Measurements from ENCODE around the gene MATN1. TPM values are rescaled to one million over a fixed set of nuclear protein-coding genes. Genes with fewer than 3 reads are reported as not detected.
A peak's percentile ranks its signal among the peaks of the same experiment; 100 is the strongest.

Gene MATN1
- total RNA-seq, 2 experiments from 2014 or later: not detected

DNA sequence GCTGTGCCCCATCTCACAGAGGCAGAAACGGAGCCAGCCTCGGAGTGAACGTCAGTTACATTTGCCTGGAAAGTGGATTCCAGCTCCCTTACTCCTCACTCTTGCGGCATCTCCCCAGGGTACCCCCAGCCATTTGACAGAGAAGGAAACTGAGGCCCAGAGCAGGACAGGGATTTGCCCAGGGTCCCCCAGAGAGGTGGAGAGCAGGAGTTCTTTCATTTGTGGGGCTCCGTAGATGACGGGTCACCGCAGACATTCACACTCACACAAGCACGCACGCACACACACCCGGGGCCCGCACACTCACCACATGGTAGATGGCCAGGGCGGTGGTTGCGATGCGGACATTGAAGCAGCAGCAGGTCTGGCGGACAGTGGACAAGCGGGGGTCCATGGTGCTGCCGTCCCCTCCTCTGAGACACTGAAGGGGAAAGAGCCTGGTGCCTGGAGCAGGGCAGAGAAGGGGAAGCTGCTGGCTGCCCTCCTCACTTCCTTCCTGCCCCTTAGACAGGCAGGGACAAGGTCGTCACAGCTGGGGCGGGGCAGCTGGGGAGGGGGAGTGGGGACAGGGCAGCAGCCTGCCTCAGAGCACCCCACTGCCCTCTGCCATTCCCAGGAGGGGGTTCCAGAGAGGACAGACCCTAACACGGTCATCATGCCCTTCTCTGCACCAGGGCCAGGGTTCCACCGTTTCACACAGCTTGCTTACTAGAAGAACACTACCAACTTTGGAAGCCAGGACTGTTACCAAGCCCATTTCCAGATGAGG is 34.2 kb upstream of the MATN1 start, which contains the start of gene LAPTM5:
Gene LAPTM5 (minus strand): TSS at position 423 of the 769 bp plus-strand sequence. CDS start 29 bp downstream, at position 394.
- Mint-ChIP-seq H3K9me3 (ENCODE audit: insufficient read depth) (no peaks in the 10 kb centered on the region), H3K4me3 (peak within 1 kb of the TSS; percentile 96)

DNA sequence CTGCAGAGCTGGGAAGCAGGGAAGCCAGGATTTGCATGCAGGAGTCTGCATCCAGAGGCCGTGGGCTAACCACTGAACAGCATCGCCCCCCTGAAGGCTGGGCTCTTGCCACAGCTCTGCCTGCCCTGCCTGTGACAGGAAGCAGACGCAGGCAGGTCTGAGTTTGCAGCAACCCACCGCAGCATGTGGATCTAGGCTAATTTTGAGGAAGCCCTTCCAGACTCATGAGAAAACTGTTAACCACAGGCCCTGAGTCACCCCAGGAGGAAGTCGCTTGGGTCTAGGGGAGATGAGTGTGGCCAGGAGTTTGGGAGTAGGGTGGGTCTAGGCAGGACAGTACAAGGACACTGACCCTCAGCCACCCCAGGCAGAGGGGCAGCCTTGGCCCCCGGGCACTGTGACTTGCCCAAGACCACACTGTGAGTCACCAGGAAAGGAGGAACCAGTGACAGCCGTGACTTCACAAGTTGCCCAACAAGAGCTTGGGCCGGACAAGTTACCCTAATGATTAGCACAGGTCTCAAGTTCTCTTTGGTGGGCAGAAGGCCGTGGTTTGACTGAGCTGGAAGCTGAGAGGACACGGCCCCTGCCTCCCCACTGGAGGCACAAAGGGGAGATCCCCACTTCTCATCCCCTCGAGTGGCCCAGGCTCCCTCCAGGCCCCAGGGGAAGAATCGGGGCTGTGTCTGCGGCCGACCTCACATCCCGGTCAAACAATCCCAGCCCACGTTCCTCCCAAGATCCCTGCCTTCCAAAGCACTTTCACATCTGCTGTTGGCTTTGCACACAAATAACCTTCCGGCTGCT is 33.4 kb upstream of the MATN1 start:
- ATAC-seq: peak; percentile 56

More for the DNA sequence above, 34.2 kb upstream of the MATN1 start, which contains the start of gene LAPTM5:
- peaks cover 81% of the 10 kb centered on the region for H3K4me1 Mint-ChIP-seq (ENCODE audit: low read depth)
- CTCF ChIA-PET: interaction anchor here (0.8 to 17.9 kb wide), 12 partner anchors 9 to 171 kb away, joined by 3 to 242 read pairs (median 4); partner anchors contain the start of gene MATN1
- peak; percentile 67 for DNase-seq
- no peaks in the 10 kb centered on the region for H3K27me3 Mint-ChIP-seq (ENCODE audit: low read depth)
- H3K36me3 Mint-ChIP-seq (ENCODE audit: low read depth): peaks cover 41% of the 10 kb centered on the region
- POLR2A ChIA-PET: interaction anchor here (0.6 to 14.0 kb wide), 6 partner anchors 8 to 39 kb away, joined by 3 to 290 read pairs (median 4); no protein-coding TSS in a partner anchor
- H3K27ac Mint-ChIP-seq: peak within 1 kb of the TSS; percentile 96
- peak; percentile 43 for ATAC-seq

DNA sequence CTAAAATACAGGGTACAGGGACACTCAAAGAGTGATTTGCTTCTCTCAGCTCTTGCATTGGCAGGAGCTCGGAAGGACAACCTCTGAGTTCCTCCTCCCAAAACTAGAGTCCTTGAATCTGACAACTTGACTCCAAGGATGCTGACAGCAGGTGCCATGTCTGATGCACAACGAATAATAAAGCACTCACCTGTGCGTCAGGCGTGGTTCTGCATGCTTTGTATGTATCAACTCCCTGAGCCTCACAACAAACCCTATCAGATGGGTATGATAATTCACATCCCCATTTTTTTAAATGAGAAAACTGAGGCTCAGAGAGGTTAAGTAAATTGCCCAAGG is 32.8 kb upstream of the MATN1 start:
- DNase-seq (no peak), ATAC-seq (peak; percentile 3)
- POLR2A ChIA-PET: interaction anchor here (0.9 to 16.2 kb wide), 4 partner anchors 4 to 23 kb away, joined by 3 to 290 read pairs (median 147); partner anchors contain the start of gene LAPTM5
- Mint-ChIP-seq H3K27me3 (ENCODE audit: low read depth) (no peaks in the 10 kb centered on the region), H3K36me3 (ENCODE audit: low read depth) (peaks cover 51% of the 10 kb centered on the region), H3K4me3 (peak overlapping the region; percentile 96), H3K9me3 (ENCODE audit: insufficient read depth) (no peaks in the 10 kb centered on the region), H3K4me1 (ENCODE audit: low read depth) (peaks cover 81% of the 10 kb centered on the region), H3K27ac (peak overlapping the region; percentile 96)
- CTCF ChIA-PET: interaction anchor here (0.9 to 17.9 kb wide), 7 partner anchors 10 to 33 kb away, joined by 3 to 242 read pairs (median 5); partner anchors contain the start of gene MATN1

More for the DNA sequence above, 33.4 kb upstream of the MATN1 start:
- peak overlapping the region; percentile 96 for H3K27ac Mint-ChIP-seq
- H3K27me3 Mint-ChIP-seq (ENCODE audit: low read depth): no peaks in the 10 kb centered on the region
- H3K9me3 Mint-ChIP-seq (ENCODE audit: insufficient read depth): no peaks in the 10 kb centered on the region
- CTCF ChIA-PET: interaction anchor here (0.9 to 17.9 kb wide), 10 partner anchors 9 to 44 kb away, joined by 3 to 242 read pairs (median 4); partner anchors contain the start of gene MATN1
- peaks cover 49% of the 10 kb centered on the region for H3K36me3 Mint-ChIP-seq (ENCODE audit: low read depth)
- POLR2A ChIA-PET: interaction anchor here (0.6 to 14.0 kb wide), 7 partner anchors 9 to 38 kb away, joined by 3 to 290 read pairs (median 4); no protein-coding TSS in a partner anchor
- peaks cover 81% of the 10 kb centered on the region for H3K4me1 Mint-ChIP-seq (ENCODE audit: low read depth)
- peak overlapping the region; percentile 96 for H3K4me3 Mint-ChIP-seq
- DNase-seq: peak; percentile 84

DNA sequence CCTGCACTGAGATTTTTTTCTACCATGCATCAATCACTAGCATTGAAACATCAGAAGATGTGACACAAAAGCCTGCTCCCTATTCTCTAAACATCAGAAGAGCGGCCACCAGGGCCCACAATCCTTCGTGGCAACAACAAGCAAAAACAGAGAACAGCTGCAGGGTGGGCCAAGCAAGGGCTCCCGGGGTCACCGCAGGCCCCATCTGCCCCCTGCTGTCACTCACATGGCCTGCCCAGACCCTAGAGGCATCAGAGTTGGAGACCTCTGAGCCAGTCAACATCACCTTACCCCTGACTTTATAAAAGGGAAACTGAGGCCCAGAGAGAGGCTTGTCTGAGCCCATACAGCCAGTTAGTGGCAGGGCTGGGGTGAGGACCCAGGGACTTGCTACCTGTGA is 32.4 kb upstream of the MATN1 start:
- no peak for DNase-seq
- ChIA-PET CTCF (interaction anchor here (0.9 to 17.9 kb wide), 6 partner anchors 10 to 32 kb away, joined by 3 to 242 read pairs (median 54); partner anchors contain the start of gene MATN1), POLR2A (interaction anchor here (14.0 to 16.2 kb wide), 2 partner anchors 4 to 8 kb away, joined by 290 read pairs; partner anchors contain the start of gene LAPTM5)
- H3K36me3 Mint-ChIP-seq (ENCODE audit: low read depth): peaks cover 53% of the 10 kb centered on the region
- H3K27me3 Mint-ChIP-seq (ENCODE audit: low read depth): no peaks in the 10 kb centered on the region
- H3K4me3 Mint-ChIP-seq: peak overlapping the region; percentile 96
- H3K27ac Mint-ChIP-seq: peak overlapping the region; percentile 96
- no peak for ATAC-seq
- no peaks in the 10 kb centered on the region for H3K9me3 Mint-ChIP-seq (ENCODE audit: insufficient read depth)
- H3K4me1 Mint-ChIP-seq (ENCODE audit: low read depth): peaks cover 81% of the 10 kb centered on the region

DNA sequence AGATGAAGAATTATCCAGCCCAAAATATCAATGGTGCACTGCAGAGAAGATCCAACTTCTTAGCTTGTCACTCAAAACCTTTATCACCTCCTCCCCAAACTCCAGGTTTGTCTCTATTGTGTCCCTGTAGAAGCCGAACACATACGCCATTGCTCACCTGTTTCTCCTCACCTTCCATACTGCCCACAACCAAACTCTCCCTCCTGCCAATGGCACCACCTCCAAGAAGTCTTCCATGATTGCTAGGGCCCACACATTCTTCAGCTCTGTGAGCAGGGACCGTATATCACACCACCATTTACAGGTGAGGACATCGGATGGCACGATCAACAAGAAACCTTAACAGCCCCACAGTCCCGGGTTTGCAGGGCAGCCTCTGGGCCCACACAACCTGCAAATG is 31.9 kb upstream of the MATN1 start:
- no peak for ATAC-seq
- no peaks in the 10 kb centered on the region for H3K9me3 Mint-ChIP-seq (ENCODE audit: insufficient read depth)
- H3K4me3 Mint-ChIP-seq: peak overlapping the region; percentile 96
- CTCF ChIA-PET: interaction anchor here (8.2 to 17.9 kb wide), 3 partner anchors 11 to 32 kb away, joined by 103 to 242 read pairs (median 139); partner anchors contain the start of gene MATN1
- H3K27me3 Mint-ChIP-seq (ENCODE audit: low read depth): no peaks in the 10 kb centered on the region
- peaks cover 53% of the 10 kb centered on the region for H3K36me3 Mint-ChIP-seq (ENCODE audit: low read depth)
- POLR2A ChIA-PET: interaction anchor here (0.5 to 16.2 kb wide), 4 partner anchors 5 to 36 kb away, joined by 3 to 290 read pairs (median 150); partner anchors contain the start of gene LAPTM5
- H3K4me1 Mint-ChIP-seq (ENCODE audit: low read depth): peaks cover 81% of the 10 kb centered on the region
- H3K27ac Mint-ChIP-seq: peak overlapping the region; percentile 96
- DNase-seq: no peak

DNA sequence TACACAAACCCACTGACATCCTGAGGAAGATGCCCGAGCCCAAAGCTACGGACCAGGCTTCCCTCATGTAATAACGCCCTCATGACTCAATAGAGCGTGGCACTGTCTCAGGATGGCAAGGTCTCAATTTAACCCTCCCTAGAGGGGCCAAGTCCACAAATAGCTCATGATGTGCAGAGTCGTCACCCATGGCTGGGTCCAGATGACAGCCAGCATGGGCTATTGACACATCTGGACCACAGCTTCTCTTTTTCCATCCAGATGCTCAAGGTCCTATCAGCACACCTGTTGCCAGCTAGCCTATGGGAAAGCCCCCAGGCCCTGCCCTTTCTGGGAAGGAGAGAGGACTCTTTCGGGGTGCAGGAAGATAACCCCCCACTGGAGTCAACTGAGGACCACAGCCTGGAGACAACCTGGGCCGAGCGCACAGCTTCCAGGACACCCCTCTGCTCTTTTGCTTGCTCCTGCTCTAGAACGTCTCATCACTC is 31.3 kb upstream of the MATN1 start:
- H3K27ac Mint-ChIP-seq: peak overlapping the region; percentile 96
- peaks cover 59% of the 10 kb centered on the region for H3K36me3 Mint-ChIP-seq (ENCODE audit: low read depth)
- DNase-seq: no peak
- ChIA-PET POLR2A (interaction anchor here (0.5 to 16.2 kb wide), 5 partner anchors 5 to 36 kb away, joined by 3 to 290 read pairs (median 10); partner anchors contain the start of gene LAPTM5), CTCF (interaction anchor here (0.7 to 17.9 kb wide), 6 partner anchors 10 to 47 kb away, joined by 3 to 242 read pairs (median 58); partner anchors contain the start of gene MATN1)
- H3K27me3 Mint-ChIP-seq (ENCODE audit: low read depth): no peaks in the 10 kb centered on the region
- peaks cover 81% of the 10 kb centered on the region for H3K4me1 Mint-ChIP-seq (ENCODE audit: low read depth)
- ATAC-seq: no peak
- H3K9me3 Mint-ChIP-seq (ENCODE audit: insufficient read depth): no peaks in the 10 kb centered on the region
- H3K4me3 Mint-ChIP-seq: peak overlapping the region; percentile 96

DNA sequence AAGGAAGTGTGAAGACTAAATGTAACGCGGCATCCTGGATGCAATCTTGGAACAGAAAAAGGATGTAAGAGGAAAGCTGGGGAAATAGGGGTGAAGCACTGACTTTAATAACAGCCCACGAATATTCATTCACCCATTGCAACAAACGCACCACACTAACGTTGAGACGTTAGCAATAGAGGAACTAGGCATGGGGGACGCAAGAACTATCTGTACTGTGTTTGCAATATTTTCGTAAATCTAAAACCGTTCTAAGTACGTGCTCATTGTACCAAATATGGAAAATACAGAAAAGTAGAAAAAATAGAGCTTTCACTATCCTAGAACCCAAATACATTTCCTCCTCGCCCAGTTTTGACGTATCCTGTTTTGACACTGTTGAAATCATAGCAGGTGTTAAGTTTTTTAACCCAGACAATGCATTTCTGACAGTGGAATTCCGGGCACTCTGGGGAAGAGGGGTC is 30.3 kb upstream of the MATN1 start:
- ChIA-PET POLR2A (interaction anchor here (2.5 to 16.2 kb wide), 3 partner anchors 6 to 35 kb away, joined by 10 to 290 read pairs (median 290); partner anchors contain the start of gene LAPTM5), CTCF (interaction anchor here (1.5 to 17.9 kb wide), 3 partner anchors 9 to 30 kb away, joined by 13 to 242 read pairs (median 103); partner anchors contain the start of gene MATN1)
- Mint-ChIP-seq H3K36me3 (ENCODE audit: low read depth) (peaks cover 69% of the 10 kb centered on the region), H3K4me3 (peak overlapping the region; percentile 96), H3K27me3 (ENCODE audit: low read depth) (no peaks in the 10 kb centered on the region), H3K4me1 (ENCODE audit: low read depth) (peaks cover 81% of the 10 kb centered on the region), H3K9me3 (ENCODE audit: insufficient read depth) (no peaks in the 10 kb centered on the region), H3K27ac (peak overlapping the region; percentile 96)
- DNase-seq (no peak), ATAC-seq (no peak)

DNA sequence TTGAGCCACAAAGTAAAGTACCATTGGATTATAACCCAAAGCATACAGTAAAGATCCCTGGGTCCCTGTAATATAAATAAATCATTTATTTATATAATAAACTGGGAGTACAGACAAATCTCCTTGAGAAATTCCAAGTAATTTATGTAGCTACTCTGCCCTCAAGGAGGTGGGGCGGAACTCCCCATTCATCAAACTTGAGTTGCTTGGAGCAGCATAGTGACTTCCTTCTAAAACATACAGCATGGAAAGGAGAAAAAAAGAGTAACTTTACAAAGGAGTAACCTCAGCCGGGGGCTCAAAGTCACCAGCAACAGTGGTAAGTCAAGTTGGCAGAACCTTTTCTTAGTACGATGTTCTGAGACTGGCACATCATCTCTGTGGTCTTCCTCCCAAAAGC is 29.7 kb upstream of the MATN1 start:
- H3K9me3 Mint-ChIP-seq (ENCODE audit: insufficient read depth): no peaks in the 10 kb centered on the region
- no peak for ATAC-seq
- H3K27me3 Mint-ChIP-seq (ENCODE audit: low read depth): no peaks in the 10 kb centered on the region
- peak overlapping the region; percentile 96 for H3K4me3 Mint-ChIP-seq
- peaks cover 75% of the 10 kb centered on the region for H3K36me3 Mint-ChIP-seq (ENCODE audit: low read depth)
- peaks cover 81% of the 10 kb centered on the region for H3K4me1 Mint-ChIP-seq (ENCODE audit: low read depth)
- POLR2A ChIA-PET: interaction anchor here (2.5 to 16.2 kb wide), 3 partner anchors 5 to 34 kb away, joined by 10 to 290 read pairs (median 290); partner anchors contain the start of gene LAPTM5
- no peak for DNase-seq
- H3K27ac Mint-ChIP-seq: peak overlapping the region; percentile 96
- CTCF ChIA-PET: interaction anchor here (1.3 to 17.9 kb wide), 5 partner anchors 8 to 30 kb away, joined by 8 to 242 read pairs (median 18); partner anchors contain the start of gene MATN1

DNA sequence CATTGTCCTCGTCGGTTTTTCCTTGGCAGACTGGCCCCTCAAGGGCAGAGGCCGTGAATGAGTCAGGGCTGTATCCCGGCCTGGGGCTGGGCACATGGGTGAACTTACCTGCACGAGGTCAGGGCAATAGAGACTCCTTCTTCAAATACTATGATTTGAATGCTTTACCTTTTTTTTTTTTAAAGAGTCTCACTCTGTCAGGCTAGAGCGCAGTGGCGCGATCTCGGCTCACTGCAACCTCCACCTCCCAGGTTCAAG is 29.2 kb upstream of the MATN1 start:
- ChIA-PET POLR2A (interaction anchor here (1.1 to 16.2 kb wide), 4 partner anchors 7 to 16 kb away, joined by 3 to 290 read pairs (median 4); partner anchors contain the start of gene LAPTM5), CTCF (interaction anchor here (0.7 to 8.2 kb wide), 5 partner anchors 8 to 33 kb away, joined by 3 to 103 read pairs (median 18); no protein-coding TSS in a partner anchor)
- Mint-ChIP-seq H3K4me1 (ENCODE audit: low read depth) (peaks cover 82% of the 10 kb centered on the region), H3K9me3 (ENCODE audit: insufficient read depth) (no peaks in the 10 kb centered on the region), H3K27ac (peak overlapping the region; percentile 89), H3K36me3 (ENCODE audit: low read depth) (peaks cover 80% of the 10 kb centered on the region), H3K4me3 (peak overlapping the region; percentile 96), H3K27me3 (ENCODE audit: low read depth) (no peaks in the 10 kb centered on the region)
- DNase-seq (no peak), ATAC-seq (no peak)

DNA sequence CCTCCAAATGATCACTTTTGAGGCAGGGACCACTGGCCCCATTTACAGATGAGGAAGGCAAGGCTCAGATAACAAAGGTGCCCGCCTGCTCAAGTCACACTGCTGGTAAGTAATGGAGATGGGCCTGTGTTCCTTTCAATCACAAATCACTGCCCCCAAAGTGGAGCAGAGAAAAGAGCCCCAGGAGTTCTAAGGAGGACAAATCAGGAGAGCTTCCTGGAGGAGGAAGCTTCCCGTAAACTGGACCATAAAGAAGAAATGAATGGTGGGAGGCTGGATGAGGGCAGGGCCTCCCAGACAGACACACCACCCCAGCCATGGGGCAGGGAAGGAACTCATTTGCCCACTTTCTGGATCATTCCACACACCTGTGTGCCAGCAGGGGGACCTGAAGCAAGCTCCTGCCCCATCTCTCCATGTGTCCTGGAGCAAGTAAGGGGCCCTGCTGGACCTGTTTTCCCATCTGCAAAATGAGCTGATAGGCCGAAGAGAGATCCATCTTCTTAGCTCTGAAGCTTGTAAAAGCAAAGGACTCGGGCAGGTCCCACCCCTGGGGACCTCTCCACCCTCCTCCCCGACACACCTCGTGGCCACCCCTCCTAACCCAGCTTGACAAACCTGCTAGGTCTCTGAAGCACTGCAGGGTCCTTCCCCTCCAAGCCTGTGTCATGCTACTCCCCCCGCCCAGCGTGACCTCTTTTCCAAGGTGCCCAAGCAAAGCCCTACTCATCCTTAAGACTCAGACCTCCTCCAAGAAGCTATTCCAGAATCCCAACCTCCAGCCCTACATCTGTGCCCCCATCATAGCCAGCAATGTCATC is 28.7 kb upstream of the MATN1 start:
- Mint-ChIP-seq H3K27me3 (ENCODE audit: low read depth) (no peaks in the 10 kb centered on the region), H3K36me3 (ENCODE audit: low read depth) (peaks cover 82% of the 10 kb centered on the region), H3K4me3 (peak overlapping the region; percentile 96), H3K4me1 (ENCODE audit: low read depth) (peaks cover 84% of the 10 kb centered on the region), H3K27ac (peak overlapping the region; percentile 89), H3K9me3 (ENCODE audit: insufficient read depth) (no peaks in the 10 kb centered on the region)
- ATAC-seq: no peak
- ChIA-PET CTCF (interaction anchor here (0.7 to 8.2 kb wide), 5 partner anchors 8 to 32 kb away, joined by 3 to 103 read pairs (median 18); no protein-coding TSS in a partner anchor), POLR2A (interaction anchor here (1.1 to 16.2 kb wide), 4 partner anchors 8 to 16 kb away, joined by 3 to 290 read pairs (median 4); partner anchors contain the start of gene LAPTM5)
- DNase-seq: no peak

All from activated CD8-positive, alpha-beta T cell treated with anti-CD3 and anti-CD28 coated beads, Interleukin-2, amount 10 ng/mL, durations not matched to agents 7 days and 5 days (primary cell).